ENCODE measurements around the gene ADAT1.

The ADAT1 gene

GRCh38 chr16:75567911-75568310 lies 55.2 kb downstream of the ADAT1 start:
- H3K27me3 ChIP-seq (ENCODE audit: low read depth, low read length), result peaks cover 9% of the 10 kb centered on the region
- no peak overlapping the region for H3K4me3 ChIP-seq (ENCODE audit: low read length)
- H4K20me1 ChIP-seq (ENCODE audit: insufficient read depth, low read length), result peaks cover 28% of the 10 kb centered on the region
- no peaks in the 10 kb centered on the region for H3K9me3 ChIP-seq (ENCODE audit: insufficient read depth, low read length)
- H3K9ac ChIP-seq (ENCODE audit: low read length), result no peak overlapping the region
- H3K4me2 ChIP-seq (ENCODE audit: low read length), result no peak overlapping the region
- H2AFZ ChIP-seq (ENCODE audit: low read depth, low read length), result no peak overlapping the region
- peaks cover 28% of the 10 kb centered on the region for H3K79me2 ChIP-seq (ENCODE audit: low read length)
- no peak overlapping the region for H3K27ac ChIP-seq (ENCODE audit: low read length)
- H3K4me1 ChIP-seq (ENCODE audit: low read length), result peaks cover 54% of the 10 kb centered on the region
- peaks cover 43% of the 10 kb centered on the region for H3K36me3 ChIP-seq (replicated peaks; ENCODE audit: low read depth, low read length)
- TF ChIP-seq CTCF (IDR thresholded peaks at IDR 0.05; ENCODE audit: low read depth, low read length) (no peak), EZH2phosphoT487 (IDR thresholded peaks at IDR 0.05; ENCODE audit: low read depth) (no peak)

- peaks cover 16% of the 10 kb centered on the region for H3K27me3 ChIP-seq (ENCODE audit: low read depth, low read length)
- H3K4me3 ChIP-seq (ENCODE audit: low read length), result peak overlapping the region; percentile 91
- H3K9me3 ChIP-seq (ENCODE audit: insufficient read depth, low read length), result no peaks in the 10 kb centered on the region
- no peak overlapping the region for H2AFZ ChIP-seq (ENCODE audit: low read depth, low read length)
- H3K79me2 ChIP-seq (ENCODE audit: low read length), result peaks cover 22% of the 10 kb centered on the region
- H3K27ac ChIP-seq (ENCODE audit: low read length), result no peak overlapping the region; the same call in 1 of the 2 replicates
- peaks cover 34% of the 10 kb centered on the region for H3K36me3 ChIP-seq (replicated peaks; ENCODE audit: low read depth, low read length)
- peaks cover 20% of the 10 kb centered on the region for H4K20me1 ChIP-seq (ENCODE audit: insufficient read depth, low read length)
- peak overlapping the region; percentile 95 for H3K4me2 ChIP-seq (ENCODE audit: low read length)
- TF ChIP-seq EZH2phosphoT487 (IDR thresholded peaks at IDR 0.05; ENCODE audit: low read depth) (no peak), CTCF (IDR thresholded peaks at IDR 0.05; ENCODE audit: low read depth, low read length) (no peak)
- peak overlapping the region; percentile 75 for H3K9ac ChIP-seq (ENCODE audit: low read length)
- peaks cover 49% of the 10 kb centered on the region for H3K4me1 ChIP-seq (ENCODE audit: low read length)
Observed at GRCh38 chr16:75566758-75567255, 56.3 kb downstream of the ADAT1 start.

GRCh38 chr16:75566040-75566757 lies 56.9 kb downstream of the ADAT1 start, which contains the start of gene GABARAPL2:
GABARAPL2 (plus strand) TSS chr16:75566379; CDS start chr16:75566487, 108 bp downstream.
- Histone ChIP-seq H3K27ac (ENCODE audit: low read length) (peak within 1 kb of the TSS; percentile 44), H3K9ac (ENCODE audit: low read length) (peak within 1 kb of the TSS; percentile 75), H3K4me2 (ENCODE audit: low read length) (peak within 1 kb of the TSS; percentile 95), H3K4me1 (ENCODE audit: low read length) (peaks cover 49% of the 10 kb centered on the region), H3K27me3 (ENCODE audit: low read depth, low read length) (peaks cover 16% of the 10 kb centered on the region), H3K36me3 (replicated peaks; ENCODE audit: low read depth, low read length) (peaks cover 31% of the 10 kb centered on the region), H3K79me2 (ENCODE audit: low read length) (peaks cover 19% of the 10 kb centered on the region), H2AFZ (ENCODE audit: low read depth, low read length) (peak within 1 kb of the TSS; percentile 94), H3K4me3 (ENCODE audit: low read length) (peak within 1 kb of the TSS; percentile 91), H4K20me1 (ENCODE audit: insufficient read depth, low read length) (peaks cover 20% of the 10 kb centered on the region), H3K9me3 (ENCODE audit: insufficient read depth, low read length) (no peaks in the 10 kb centered on the region)
- no peak for TF ChIP-seq EZH2phosphoT487 (IDR thresholded peaks at IDR 0.05; ENCODE audit: low read depth)
- TF ChIP-seq CTCF (IDR thresholded peaks at IDR 0.05; ENCODE audit: low read depth, low read length), result no peak

DNA sequence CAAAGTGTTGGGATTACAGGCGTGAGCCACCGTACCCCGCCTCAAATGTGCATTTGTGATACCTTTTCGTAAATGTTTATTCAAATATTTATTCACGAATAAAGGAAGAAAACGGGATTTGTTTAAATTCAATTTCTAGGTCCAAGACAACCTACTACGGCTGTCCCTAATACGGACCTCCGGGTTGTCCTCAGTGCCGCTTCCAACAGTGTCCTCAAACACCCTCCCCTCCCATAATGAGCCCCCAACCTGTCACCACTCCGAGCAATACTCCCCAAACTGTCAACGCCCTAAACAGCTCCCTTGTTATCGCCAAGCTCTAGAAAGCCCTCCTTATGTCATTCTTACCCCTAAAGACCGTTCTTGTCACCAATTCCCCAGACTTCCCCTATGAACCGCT lies 57.4 kb downstream of the ADAT1 start:
- Histone ChIP-seq H3K36me3 (replicated peaks; ENCODE audit: low read depth, low read length) (peaks cover 29% of the 10 kb centered on the region), H3K27ac (ENCODE audit: low read length) (peak overlapping the region; percentile 44), H3K27me3 (ENCODE audit: low read depth, low read length) (peaks cover 19% of the 10 kb centered on the region), H3K79me2 (ENCODE audit: low read length) (peaks cover 17% of the 10 kb centered on the region), H3K4me3 (ENCODE audit: low read length) (peak overlapping the region; percentile 91), H3K4me2 (ENCODE audit: low read length) (peak overlapping the region; percentile 68), H3K4me1 (ENCODE audit: low read length) (peaks cover 49% of the 10 kb centered on the region), H3K9ac (ENCODE audit: low read length) (peak overlapping the region; percentile 75), H4K20me1 (ENCODE audit: insufficient read depth, low read length) (peaks cover 20% of the 10 kb centered on the region), H3K9me3 (ENCODE audit: insufficient read depth, low read length) (no peaks in the 10 kb centered on the region), H2AFZ (ENCODE audit: low read depth, low read length) (peak overlapping the region; percentile 94)
- TF ChIP-seq CTCF (IDR thresholded peaks at IDR 0.05; ENCODE audit: low read depth, low read length) (no peak), EZH2phosphoT487 (IDR thresholded peaks at IDR 0.05; ENCODE audit: low read depth) (no peak)
